AG04450 (cell line): ENCODE data around the gene DNASE1L2. TPM values are rescaled to one million over a fixed set of nuclear protein-coding genes. Genes with fewer than 3 reads are reported as not detected.
A peak's percentile ranks its signal among the peaks of the same experiment; 100 is the strongest.

ENCODE experiments used
- CTCF ChIA-PET: fragments of 300-600, 350-600 bp; formaldehyde crosslinking; extraction: SDS; loops from one replicate; lab custom pipeline; 2022; ENCODE audit warnings: antibody characterized with exemption, inconsistent platforms; lab: Charles Lee
- POLR2A ChIA-PET: fragments of 350-600 bp; formaldehyde crosslinking; extraction: SDS; loops from one replicate; lab custom pipeline; 2021; ENCODE audit warnings: antibody characterized with exemption, inconsistent platforms; lab: Yijun Ruan, JAX
- DNase-seq: peaks from one replicate; pipeline ENCODE4 v3.0.0-alpha.2; 2011; ENCODE audit warnings: low read depth, low spot score
- H3K27ac ChIP-seq: one replicate; pipeline ENCODE4 v1.5.1; 2012; ENCODE audit warnings: low read depth, low read length, control low read depth
- H3K27me3 ChIP-seq: one replicate; pipeline ENCODE4 v1.6.0; 2012; ENCODE audit warnings: low read length; ENCODE audit not compliant: control insufficient read depth, insufficient read depth
- H3K4me3 ChIP-seq: 2 replicates; pipeline ENCODE4 v1.5.1; 2011; ENCODE audit warnings: mild to moderate bottlenecking, low read depth, low read length, control low read depth
- H3K9me3 ChIP-seq: 2 replicates; pipeline ENCODE4 v1.5.1; 2012; ENCODE audit warnings: low read length; ENCODE audit not compliant: control insufficient read depth, insufficient read depth
- CTCF ChIP-seq: IDR thresholded peaks from 2 replicates; pipeline ENCODE4 v1.5.1; 2011; ENCODE audit warnings: low read depth, low read length, control low read depth, inconsistent platforms
- polyA plus RNA-seq: library from polyadenylated mRNA; depleted of rRNA; stranded (reverse); fragments of >200 nt; gene quantifications from 2 replicates; pipeline ENCODE4 v1.2.3, GENCODE V29; 2011

Gene DNASE1L2
- polyA plus RNA-seq, 1 experiment = 0.14 TPM

GRCh38 chr16:2250652-2251295, 14.5 kb downstream of the DNASE1L2 start:
- peak overlapping the region; percentile 65 for H3K27ac ChIP-seq
- H3K27me3 ChIP-seq = no peaks in the 10 kb centered on the region
- TF ChIP-seq CTCF = no peak
- no peaks in the 10 kb centered on the region; the same call in 1 of the 2 replicates for H3K9me3 ChIP-seq
- ChIA-PET CTCF (interaction anchor here (0.6 to 1.2 kb wide), 7 partner anchors 14 to 260 kb away, joined by 3 to 5 read pairs (median 3); no protein-coding TSS in a partner anchor), POLR2A (interaction anchor here (0.5 to 2.1 kb wide), 10 partner anchors 13 to 286 kb away, joined by 3 to 26 read pairs (median 6); partner anchors contain the start of genes AMDHD2, DNASE1L2, MLST8 and NTN3)
- DNase-seq = no peak
- H3K4me3 ChIP-seq = peak overlapping the region; percentile 73

GRCh38 chr16:2251296-2252111, 15.3 kb downstream of the DNASE1L2 start, which contains the start of gene ECI1:
TSS of gene ECI1 (minus strand) at chr16:2251587. CDS start at chr16:2251566, 21 bp downstream.
- peak within 1 kb of the TSS; percentile 73 for H3K27ac ChIP-seq
- H3K9me3 ChIP-seq = no peaks in the 10 kb centered on the region; the same call in 1 of the 2 replicates
- POLR2A ChIA-PET = interaction anchor here (0.5 to 2.1 kb wide), 13 partner anchors 9 to 287 kb away, joined by 3 to 26 read pairs (median 4); partner anchors contain the start of genes DNASE1L2, MLST8, NTN3 and RNPS1
- peak; percentile 64 for TF ChIP-seq CTCF
- H3K27me3 ChIP-seq = no peaks in the 10 kb centered on the region
- peak; percentile 85 for DNase-seq
- CTCF ChIA-PET = interaction anchor here (0.6 to 1.6 kb wide), 9 partner anchors 10 to 259 kb away, joined by 3 to 5 read pairs (median 3); no protein-coding TSS in a partner anchor
- H3K4me3 ChIP-seq = peak within 1 kb of the TSS; percentile 73

- DNase-seq = no peak
- POLR2A ChIA-PET = interaction anchor here (1.7 to 1.9 kb wide), 3 partner anchors 48 to 249 kb away, joined by 5 to 8 read pairs (median 6); partner anchors contain the start of gene MLST8
- Histone ChIP-seq H3K27me3 (no peaks in the 10 kb centered on the region), H3K27ac (no peak overlapping the region), H3K9me3 (no peaks in the 10 kb centered on the region; the same call in 1 of the 2 replicates), H3K4me3 (no peak overlapping the region)
- TF ChIP-seq CTCF = no peak
- CTCF ChIA-PET = interaction anchor here (1.6 kb wide), 1 partner anchor 9 kb away, joined by 4 read pairs; no protein-coding TSS in a partner anchor
These were observed 16.5 kb downstream of the DNASE1L2 start for GRCh38 chr16:2252806-2253148.

DNA sequence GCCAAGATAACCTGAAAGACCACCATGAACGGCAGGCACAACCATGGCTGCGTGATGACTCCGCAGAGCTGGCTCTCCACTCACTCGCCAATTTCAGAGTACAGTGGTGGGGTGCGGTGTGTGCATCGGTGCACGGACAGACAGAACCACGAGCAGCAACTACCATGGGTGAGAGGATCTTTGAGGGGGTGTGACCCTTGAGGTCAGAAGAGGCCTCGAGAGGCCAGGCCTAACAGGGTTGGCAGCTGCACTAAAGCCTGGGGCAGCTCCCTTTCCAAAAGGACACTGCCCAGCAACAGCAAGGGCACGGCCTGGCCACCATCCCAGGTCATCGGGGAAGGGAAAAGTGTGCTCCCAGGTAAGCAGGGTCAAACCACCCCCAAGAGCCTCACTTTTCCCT, 17.0 kb downstream of the DNASE1L2 start:
- Histone ChIP-seq H3K27ac (no peak overlapping the region), H3K4me3 (no peak overlapping the region), H3K27me3 (no peaks in the 10 kb centered on the region), H3K9me3 (no peaks in the 10 kb centered on the region; the same call in 1 of the 2 replicates)
- ChIA-PET POLR2A (interaction anchor here (0.7 to 1.0 kb wide), 2 partner anchors 10 to 16 kb away, joined by 3 read pairs; no protein-coding TSS in a partner anchor), CTCF (interaction anchor here (1.6 kb wide), 1 partner anchor 8 kb away, joined by 4 read pairs; no protein-coding TSS in a partner anchor)
- DNase-seq = no peak
- TF ChIP-seq CTCF = no peak
